HG03066 (cell line): Measurements from ENCODE around the gene MAP1LC3A.
A peak's percentile ranks its signal among the peaks of the same experiment; 100 is the strongest.
"Not testable (repeated sequence)": the region's sequence is repeated elsewhere in the genome, so short reads cannot be mapped to it uniquely, and the experiment has no call there.

Experiments used
- ATAC-seq: cut with Tn5 transposase; IDR thresholded peaks from one replicate; pipeline ENCODE4 v1.9.1; 2021; ENCODE audit warnings: low read depth; ENCODE audit not compliant: unreplicated experiment

Gene MAP1LC3A

DNA sequence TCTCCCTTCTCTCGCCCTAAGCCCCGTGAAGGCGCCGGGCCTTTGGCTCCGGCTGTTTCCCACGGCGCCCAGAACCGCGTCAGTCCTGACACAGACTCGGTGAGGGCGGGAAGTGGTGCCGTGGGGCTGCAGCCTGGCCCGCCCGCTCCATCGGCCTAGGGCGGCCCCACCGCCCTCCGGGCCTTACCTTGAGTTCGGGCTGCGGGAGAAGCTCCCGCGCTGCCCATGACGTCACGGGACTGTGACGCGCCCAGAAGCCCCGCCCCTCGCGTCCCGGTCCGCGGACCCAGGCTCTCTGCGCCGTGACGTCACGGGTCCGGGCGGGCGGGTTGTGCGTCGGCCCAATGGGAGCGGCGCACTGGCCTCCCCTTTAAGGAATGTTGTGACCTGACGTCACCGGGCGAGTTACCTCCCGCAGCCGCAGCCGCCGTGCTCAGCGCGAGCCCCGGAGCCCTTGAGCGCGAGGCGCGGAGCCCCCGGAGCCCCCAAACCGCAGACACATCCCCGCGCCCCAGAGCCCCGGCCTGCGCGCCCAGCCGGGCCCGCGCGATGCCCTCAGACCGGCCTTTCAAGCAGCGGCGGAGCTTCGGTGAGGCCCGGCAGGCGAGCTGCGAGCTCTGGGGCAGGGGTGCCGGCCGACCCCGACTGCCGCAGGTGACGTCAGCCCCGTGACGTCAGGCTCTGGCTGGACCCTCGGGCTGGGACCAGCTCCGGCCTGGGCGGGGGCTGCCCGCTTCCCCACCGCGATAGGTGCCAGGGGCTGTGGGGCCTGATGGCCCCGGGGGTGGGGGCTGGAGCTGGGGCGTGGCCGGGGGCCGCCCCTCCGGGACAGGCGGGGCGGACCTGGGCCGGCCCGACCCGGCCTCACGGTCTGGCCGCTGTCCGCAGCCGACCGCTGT, at the start of gene MAP1LC3A:
TSS of gene MAP1LC3A (plus strand) at position 399 of the 899 bp plus-strand sequence. CDS start at position 550, 151 bp downstream.
- ATAC-seq, result no peak

DNA sequence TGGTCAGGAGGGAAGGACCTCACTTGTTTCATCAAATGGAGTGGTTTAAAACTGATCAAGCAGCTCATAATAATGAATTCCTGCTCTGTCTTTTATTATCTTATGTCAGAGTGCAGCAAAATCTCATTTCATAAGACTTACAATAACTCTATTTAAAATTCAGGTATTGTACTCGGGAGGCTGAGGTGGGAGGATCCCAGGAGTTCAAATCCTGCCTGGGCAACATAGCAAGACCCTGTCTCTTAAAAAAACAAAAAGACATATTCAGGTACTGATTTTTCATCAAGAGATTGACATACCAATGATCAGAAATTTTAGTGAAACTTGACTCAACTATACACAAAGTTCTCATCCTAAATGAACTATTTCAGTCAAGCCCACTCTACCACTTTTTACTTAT, 47.9 kb upstream of the MAP1LC3A start:
- no peak for ATAC-seq

- no peak for ATAC-seq
Observed at GRCh38 chr20:34511891-34512265, 46.6 kb upstream of the MAP1LC3A start.

DNA sequence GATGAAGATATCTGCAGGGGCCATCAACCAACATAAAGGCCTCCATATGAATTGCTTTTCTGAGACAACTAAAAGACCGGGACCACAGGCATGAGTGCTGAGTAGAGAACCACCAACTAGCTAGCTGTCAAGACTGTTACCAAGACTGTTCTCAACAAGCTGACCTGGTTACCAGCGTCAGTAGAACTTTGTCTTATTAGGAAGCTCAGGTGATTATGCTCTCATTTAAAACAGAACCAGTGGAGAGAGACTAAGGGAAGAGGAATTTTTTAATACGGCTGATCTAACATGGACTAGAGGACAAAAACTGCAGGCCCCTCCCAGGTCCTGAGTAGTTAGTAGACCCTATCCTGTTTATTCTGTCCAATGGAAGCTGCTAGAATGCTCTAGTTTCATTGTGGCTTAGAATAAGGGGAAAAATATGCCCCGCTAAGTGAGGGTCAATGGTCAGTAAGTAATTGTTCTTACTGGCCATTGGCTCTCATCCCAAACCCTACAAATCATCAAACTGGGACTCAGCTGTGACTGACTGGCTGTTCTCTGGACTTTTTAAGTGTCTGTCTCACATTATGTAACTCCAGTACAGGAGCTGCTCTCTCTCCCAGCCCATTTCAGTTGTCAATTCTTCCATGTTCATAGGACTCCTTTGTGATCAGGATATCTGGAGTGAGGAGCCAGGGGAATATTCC, 46.1 kb upstream of the MAP1LC3A start:
- ATAC-seq, result no peak

DNA sequence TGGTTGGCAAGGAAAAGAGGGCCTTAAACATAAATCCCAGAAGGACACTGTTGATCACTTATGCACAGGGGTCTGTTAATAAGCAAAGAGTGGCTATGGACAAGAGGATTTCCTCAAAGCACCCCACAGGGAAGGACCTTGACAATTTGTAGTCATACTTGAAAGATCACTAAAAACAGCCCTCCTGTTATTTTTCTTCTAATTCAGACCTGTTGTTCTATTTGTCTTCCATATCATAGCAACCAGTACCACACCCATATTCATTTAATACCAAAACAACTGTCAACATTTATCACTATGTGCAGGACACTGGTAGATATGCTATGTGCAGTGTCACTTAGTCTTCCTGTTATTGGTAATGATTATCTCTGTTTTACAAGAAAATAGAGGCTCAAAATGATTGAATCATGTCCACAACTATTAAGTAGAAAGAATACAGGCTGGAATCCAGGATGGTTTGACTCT, 45.5 kb upstream of the MAP1LC3A start:
- no peak for ATAC-seq

GRCh38 chr20:34514034-34514433, 44.5 kb upstream of the MAP1LC3A start:
- not testable (repeated sequence) for ATAC-seq

GRCh38 chr20:34514897-34515483, 43.5 kb upstream of the MAP1LC3A start:
- ATAC-seq, result no peak

DNA sequence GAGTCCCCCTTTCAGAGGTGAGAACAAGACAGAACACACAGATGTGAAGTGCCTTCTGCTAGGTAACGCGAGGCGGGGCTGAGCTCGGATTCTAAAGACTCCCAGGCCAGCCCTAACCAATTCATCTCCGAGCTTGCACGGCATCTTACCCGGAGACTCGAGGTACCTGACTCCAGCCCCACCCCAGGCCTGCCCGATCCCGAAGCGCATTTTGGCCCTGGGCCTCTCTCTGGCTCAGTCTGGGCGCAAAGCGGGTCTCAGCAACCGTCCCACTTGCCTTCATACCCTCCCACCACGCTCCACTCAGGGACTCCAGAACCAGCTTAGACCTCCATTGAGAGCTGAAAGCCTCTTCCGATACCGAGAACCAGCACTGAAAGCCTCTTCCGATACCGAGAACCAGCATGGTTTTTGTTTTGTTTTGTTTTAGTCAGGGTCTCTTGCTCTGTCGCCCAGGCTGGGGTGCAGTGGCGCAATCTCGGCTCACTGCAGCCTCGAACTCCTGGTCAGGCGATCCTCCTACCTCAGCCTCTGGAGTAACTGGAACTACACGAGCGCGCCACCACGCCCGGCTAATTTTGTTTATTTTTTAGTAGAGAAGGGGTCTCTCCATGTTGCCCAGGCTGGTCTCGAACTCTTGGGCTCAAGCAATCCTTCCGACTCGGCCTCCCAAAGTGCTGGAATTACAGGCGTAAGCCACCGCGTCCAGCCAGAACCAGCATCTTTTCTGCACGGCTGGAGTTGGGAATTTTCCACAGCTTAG, 42.9 kb upstream of the MAP1LC3A start:
- peak; percentile 56 for ATAC-seq

DNA sequence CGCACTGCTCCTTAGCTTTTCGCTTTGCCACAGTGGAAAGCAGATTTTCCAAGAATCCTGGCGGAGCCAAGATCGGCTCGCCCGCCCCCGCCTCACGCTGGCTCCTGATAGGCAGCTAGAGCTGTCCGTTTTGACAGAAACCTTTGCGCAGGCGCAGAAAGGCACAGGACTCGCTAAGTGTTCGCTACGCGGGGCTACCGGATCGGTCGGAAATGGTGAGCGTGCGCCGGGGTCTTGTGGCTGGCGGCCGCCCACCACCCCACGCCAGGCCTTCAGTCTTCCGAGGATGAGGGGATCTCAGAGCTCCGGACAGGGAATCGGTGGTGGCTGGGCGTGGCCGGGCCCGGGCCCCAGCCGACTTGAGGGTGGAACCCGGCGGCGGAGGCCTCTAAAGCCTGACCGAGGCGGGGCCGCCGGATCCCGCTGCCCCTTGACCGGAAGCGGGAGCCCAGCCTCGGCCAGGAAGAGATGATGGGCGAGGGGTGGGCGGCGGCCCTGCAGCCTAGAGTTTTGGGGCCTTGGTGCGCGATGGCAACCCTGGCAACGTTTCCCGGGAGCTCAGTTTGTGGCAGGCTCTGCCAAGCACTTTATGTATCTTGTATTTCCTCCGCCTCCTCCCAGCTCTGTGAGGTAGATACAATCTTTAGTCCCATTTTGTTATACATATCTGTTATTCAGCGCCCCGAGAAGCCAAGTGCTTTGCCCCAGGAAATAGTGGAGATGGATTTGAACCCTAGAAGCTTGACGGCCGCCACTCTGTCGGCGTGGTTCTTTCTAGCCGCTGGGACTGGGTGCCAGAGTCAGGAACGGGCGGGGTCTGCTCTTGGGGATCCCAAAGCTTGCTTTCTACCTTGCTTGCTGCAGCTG, 42.0 kb upstream of the MAP1LC3A start, which contains the start of gene DYNLRB1:
TSS of gene DYNLRB1 (plus strand) at position 176 of the 867 bp plus-strand sequence. CDS start at position 213, 37 bp downstream.
- peak; percentile 62 for ATAC-seq

DNA sequence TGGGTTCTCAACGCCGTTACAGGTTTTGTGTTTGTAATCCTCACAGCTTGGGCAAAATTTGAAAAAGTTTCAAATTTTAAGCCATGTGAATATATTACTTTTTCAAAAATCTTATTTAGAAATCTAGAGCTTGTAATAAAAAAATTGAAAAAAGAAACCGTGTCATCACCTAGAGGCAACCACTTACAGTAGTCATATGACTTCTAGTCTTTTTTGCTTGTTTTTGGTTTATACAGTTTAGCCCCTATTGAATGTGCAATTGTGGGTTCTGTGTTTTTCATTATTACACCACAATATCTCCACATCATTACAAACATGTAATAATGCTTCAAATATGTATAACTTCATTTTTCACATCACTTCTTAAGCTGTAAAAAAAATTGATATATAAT, 41.4 kb upstream of the MAP1LC3A start:
- ATAC-seq, result no peak

DNA sequence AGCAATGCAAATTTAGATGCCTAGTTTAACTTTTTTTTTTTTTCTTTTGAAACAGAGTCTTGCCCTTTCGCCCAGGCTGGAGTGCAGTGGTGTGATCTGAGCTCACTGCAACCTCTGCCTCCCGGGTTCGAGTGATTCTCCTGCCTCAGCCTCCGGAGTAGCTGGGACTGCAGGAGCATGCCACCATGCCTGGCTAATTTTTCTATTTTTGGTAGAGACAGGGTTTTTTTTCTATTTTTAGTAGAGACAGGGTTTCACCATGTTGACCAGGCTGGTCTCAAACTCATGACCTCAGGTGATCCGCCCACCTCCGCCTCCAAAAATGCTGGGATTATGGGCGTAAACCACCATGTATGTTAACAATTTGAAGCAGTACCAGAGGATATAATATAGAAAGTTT, 39.7 kb upstream of the MAP1LC3A start:
- ATAC-seq, result not testable (repeated sequence)

- not testable (repeated sequence) for ATAC-seq
Observed at GRCh38 chr20:34519841-34520240, 38.7 kb upstream of the MAP1LC3A start.

GRCh38 chr20:34522969-34523871, 35.3 kb upstream of the MAP1LC3A start:
- no peak for ATAC-seq

DNA sequence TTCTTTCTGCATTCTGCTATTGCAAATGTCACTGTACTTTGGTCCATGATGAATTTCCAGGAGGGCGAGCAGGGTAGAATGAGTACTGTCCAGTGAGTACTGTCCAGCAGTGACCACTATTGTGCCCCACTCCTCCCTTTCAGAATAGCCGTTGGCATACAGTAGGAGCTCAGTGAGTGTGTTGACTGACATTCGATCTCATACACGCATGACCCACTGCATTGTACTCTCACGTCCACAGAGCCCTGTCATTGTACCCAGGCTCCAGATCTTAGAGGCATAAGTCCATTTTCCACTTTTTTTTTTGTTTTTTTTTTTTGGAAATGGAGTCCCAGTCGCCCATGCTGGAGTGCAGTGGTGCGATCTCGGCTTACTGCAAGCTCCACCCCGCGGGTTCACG, 34.1 kb upstream of the MAP1LC3A start:
- no peak for ATAC-seq

GRCh38 chr20:34525342-34525708, 33.2 kb upstream of the MAP1LC3A start:
- ATAC-seq, result no peak

DNA sequence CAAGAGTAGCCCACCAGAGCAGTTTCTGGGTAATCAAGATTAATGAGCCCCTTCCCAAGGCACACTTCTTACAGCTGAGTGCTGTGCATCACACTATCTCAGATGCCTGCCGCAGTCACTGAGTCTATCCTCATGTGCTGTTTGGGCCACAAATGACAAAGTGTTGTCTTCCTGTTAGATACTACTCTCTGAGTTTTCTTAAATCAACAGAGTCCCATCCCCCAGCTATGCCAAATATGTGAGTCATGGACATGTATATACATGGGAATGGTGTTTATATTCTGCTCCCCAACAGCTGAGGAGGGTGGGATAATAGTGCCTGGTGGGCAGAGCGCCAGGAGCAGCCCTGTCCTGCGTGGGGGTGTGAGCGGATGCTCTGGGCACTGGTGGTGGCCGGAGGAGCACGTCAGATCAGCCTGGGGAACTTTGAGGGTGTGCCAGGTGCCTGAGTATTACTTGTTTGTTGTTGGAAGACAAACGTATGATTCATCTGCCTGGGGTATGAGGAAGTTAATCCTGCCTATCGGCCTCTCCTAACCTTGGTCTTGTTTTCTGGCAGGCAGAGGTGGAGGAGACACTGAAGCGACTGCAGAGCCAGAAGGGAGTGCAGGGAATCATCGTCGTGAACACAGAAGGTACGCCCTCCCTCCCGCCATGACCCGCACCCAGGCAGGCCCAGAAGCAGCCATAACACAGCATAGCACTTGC, 32.7 kb upstream of the MAP1LC3A start:
- no peak for ATAC-seq

GRCh38 chr20:34526466-34526865, 32.1 kb upstream of the MAP1LC3A start:
- no peak for ATAC-seq

DNA sequence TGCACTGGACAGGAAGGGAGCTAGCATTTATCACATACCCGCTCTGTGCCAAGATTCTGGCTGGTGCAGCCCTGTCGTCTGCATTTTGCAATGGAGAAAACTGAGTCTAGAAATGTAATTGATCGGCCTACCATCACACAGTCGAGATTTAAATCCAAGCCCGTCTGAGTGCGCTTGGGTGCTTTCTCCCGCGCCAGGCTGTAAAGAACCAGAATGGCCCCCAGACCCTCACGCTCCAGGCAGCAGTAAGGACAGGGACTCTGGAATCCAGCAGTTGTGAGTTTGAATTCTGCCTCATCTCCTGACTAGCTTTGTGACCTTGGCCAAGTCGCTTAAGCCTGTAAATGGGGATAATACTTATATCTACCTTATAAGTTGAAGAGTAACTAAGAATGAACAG, 31.5 kb upstream of the MAP1LC3A start:
- no peak for ATAC-seq
